Adrenal gland (tissue), 5 donors: ENCODE results near the gene GDF7.

Source experiments
- CTCF ChIP-seq, 6 experiments: fragments of 450-650 bp in 4 of 6; fragments of 200-600 bp in 2 of 6; sonication (generic) in 1 of 6; IDR thresholded peaks; 1 replicate in 5 of 6; 2 replicates in 1 of 6; pipeline versions ENCODE4 v1.5.1 to v1.8.0; 2016 to 2021; ENCODE audit warnings: antibody characterized with exemption in 6 of 6, mild to moderate bottlenecking in 2 of 6, moderate library complexity in 1 of 6
- POLR2A ChIP-seq, 2 donors: fragments of 450-650 bp; IDR thresholded peaks; one replicate each; pipeline ENCODE4 v1.6.1; 2017; ENCODE audit warnings: antibody characterized with exemption in 2 of 2, mild to moderate bottlenecking in 2 of 2, moderate library complexity in 1 of 2
- donor health status: DM: no; HTN: no; CAD: no.

GRCh38 chr2:20678086-20678395 is 11.1 kb downstream of the GDF7 start:
- no peak for TF ChIP-seq CTCF (IDR thresholded peaks at IDR 0.05)
- TF ChIP-seq POLR2A (IDR thresholded peaks at IDR 0.05): no peak
